H54 (cell line): ENCODE measurements around the gene SIGLEC7.

Experiments
- DNase-seq: peaks from one replicate; pipeline ENCODE4 v3.0.0; 2011; ENCODE audit warnings: low spot score, mixed read lengths; ENCODE audit not compliant: insufficient read length
- FAIRE-seq: peaks from 3 replicates; lab custom pipeline; 2011; peaks lifted over from hg19 to GRCh38; lab: Jason Lieb, UNC
- POLR2A ChIP-seq: IDR thresholded peaks from 2 replicates; pipeline ENCODE4 v1.6.1; 2011; ENCODE audit warnings: low read depth, mild to moderate bottlenecking, low read length

The SIGLEC7 gene

GRCh38 chr19:51123802-51124201 lies 18.3 kb upstream of the SIGLEC7 start:
- FAIRE-seq (no peak), DNase-seq (no peak)
- TF ChIP-seq POLR2A = no peak

GRCh38 chr19:51124216-51124615 lies 17.9 kb upstream of the SIGLEC7 start:
- FAIRE-seq (no peak), DNase-seq (no peak)
- TF ChIP-seq POLR2A = no peak

GRCh38 chr19:51124729-51125128 lies 17.4 kb upstream of the SIGLEC7 start, which contains the start of gene SIGLEC9:
Gene SIGLEC9 (plus strand): TSS chr19:51124906. CDS start chr19:51124975, 69 bp downstream.
- FAIRE-seq = no peak
- no peak for TF ChIP-seq POLR2A
- DNase-seq = no peak

GRCh38 chr19:51125421-51126075 lies 16.6 kb upstream of the SIGLEC7 start:
- no peak for TF ChIP-seq POLR2A
- FAIRE-seq = no peak
- DNase-seq = no peak

- no peak for FAIRE-seq
- no peak for DNase-seq
- no peak for TF ChIP-seq POLR2A
Measured at GRCh38 chr19:51127032-51127431, 15.1 kb upstream of the SIGLEC7 start.

- TF ChIP-seq POLR2A = no peak
- FAIRE-seq (no peak), DNase-seq (no peak)
Measured at GRCh38 chr19:51127755-51128154, 14.3 kb upstream of the SIGLEC7 start.

- DNase-seq (no peak), FAIRE-seq (no peak)
- no peak for TF ChIP-seq POLR2A
Measured at GRCh38 chr19:51128227-51128626, 13.9 kb upstream of the SIGLEC7 start.

GRCh38 chr19:51129716-51130115 lies 12.4 kb upstream of the SIGLEC7 start:
- TF ChIP-seq POLR2A = no peak
- FAIRE-seq (no peak), DNase-seq (no peak)

GRCh38 chr19:51131780-51132680 lies 10.1 kb upstream of the SIGLEC7 start:
- DNase-seq (no peak), FAIRE-seq (no peak)
- TF ChIP-seq POLR2A = no peak

- no peak for FAIRE-seq
- DNase-seq = no peak
- TF ChIP-seq POLR2A = no peak
Measured at GRCh38 chr19:51135004-51135403, 7.1 kb upstream of the SIGLEC7 start.

- DNase-seq (no peak), FAIRE-seq (no peak)
- TF ChIP-seq POLR2A = no peak
Measured at GRCh38 chr19:51135986-51136762, 5.9 kb upstream of the SIGLEC7 start.

GRCh38 chr19:51136851-51137551 lies 5.1 kb upstream of the SIGLEC7 start:
- FAIRE-seq = no peak

GRCh38 chr19:51137792-51138425 lies 4.2 kb upstream of the SIGLEC7 start:
- TF ChIP-seq POLR2A = no peak
- FAIRE-seq (no peak), DNase-seq (no peak)

More at GRCh38 chr19:51136851-51137551, 5.1 kb upstream of the SIGLEC7 start:
- no peak for TF ChIP-seq POLR2A
- no peak for DNase-seq
